GM12878 (cell line): Measurements from ENCODE around the gene CCDC106. TPM values are rescaled to one million over a fixed set of nuclear protein-coding genes. Genes with fewer than 3 reads are reported as not detected.

Source experiments
- ATAC-seq: fragments of 200-7000 bp; cut with Tn5 transposase; 3 replicates; pipeline ENCODE4 v1.9.1; 2020; ENCODE audit warnings: mild to moderate bottlenecking, moderate library complexity
- BruUV-seq: library from RNA; stranded (reverse); fragments of 400-500 nt; replicated peaks from 2 replicates; lab custom pipeline; 2021; lab: Mats Ljungman, UMichigan
- CTCF ChIA-PET: fragments of 300-600 bp; sonication (Branson Sonifier 250); formaldehyde crosslinking; extraction: SDS; loops from one replicate; lab custom pipeline; 2021; ENCODE audit warnings: inconsistent platforms; lab: Yijun Ruan, JAX
- POLR2A ChIA-PET: fragments of 350-600 bp; formaldehyde crosslinking; extraction: SDS; loops from one replicate; lab custom pipeline; 2021; ENCODE audit warnings: inconsistent platforms; lab: Charles Lee
- RAD21 ChIA-PET: fragments of 300-600 bp; sonication (Branson Sonifier 250); formaldehyde crosslinking; loops from one replicate; lab custom pipeline; 2023; ENCODE audit warnings: antibody characterized with exemption; ENCODE audit not compliant: unreplicated experiment; lab: Charles Lee
- SMC1A ChIA-PET: fragments of 300-600 bp; sonication (Branson Sonifier 250); formaldehyde crosslinking; loops from one replicate; lab custom pipeline; 2023; ENCODE audit not compliant: unreplicated experiment, uncharacterized antibody; lab: Charles Lee
- DNase-seq: peaks from one replicate; pipeline ENCODE4 v3.0.0-alpha.2; 2011; ENCODE audit warnings: low read depth, low spot score
- FAIRE-seq: peaks from 3 replicates; lab custom pipeline; 2011; peaks lifted over from hg19 to GRCh38; lab: Jason Lieb, UNC
- H2AFZ ChIP-seq: 2 replicates; pipeline ENCODE4 v1.6.0; 2011; ENCODE audit warnings: low read depth, low read length, control low read depth; ENCODE audit not compliant: control insufficient read depth
- H3K27ac ChIP-seq: 2 replicates; pipeline ENCODE4 v1.5.1; 2011; ENCODE audit warnings: control low read depth; ENCODE audit not compliant: control insufficient read depth, insufficient read depth
- H3K27me3 ChIP-seq, 2 experiments: replicated peaks in 1 of 2; 2 replicates each; pipeline versions ENCODE4 v1.6.0 to v1.6.1; 2011; ENCODE audit warnings: low read length in 1 of 2; ENCODE audit not compliant: control insufficient read depth in 2 of 2, insufficient read depth in 2 of 2
- H3K36me3 ChIP-seq, 2 experiments: 2 replicates each; pipeline ENCODE4 v1.5.1; 2011; ENCODE audit warnings: low read length in 1 of 2; ENCODE audit not compliant: control insufficient read depth in 2 of 2, insufficient read depth in 2 of 2
- H3K4me1 ChIP-seq: 2 replicates; pipeline ENCODE4 v1.6.1; 2011; ENCODE audit warnings: mild to moderate bottlenecking, low read length, moderate library complexity, mixed read lengths; ENCODE audit not compliant: control insufficient read depth, insufficient read depth
- H3K4me2 ChIP-seq: 2 replicates; pipeline ENCODE4 v1.6.0; 2011; ENCODE audit warnings: control low read depth; ENCODE audit not compliant: control insufficient read depth, insufficient read depth
- H3K4me3 ChIP-seq: fragments of 200-600 bp; sonication (generic); 2 replicates; pipeline ENCODE4 v1.5.1; 2016
- H3K79me2 ChIP-seq: 2 replicates; pipeline ENCODE4 v1.6.0; 2011; ENCODE audit warnings: low read length; ENCODE audit not compliant: control insufficient read depth, insufficient read depth
- H3K9ac ChIP-seq: 2 replicates; pipeline ENCODE4 v1.8.0; 2011; ENCODE audit warnings: low read length, control low read depth, mixed read lengths; ENCODE audit not compliant: control insufficient read depth, insufficient read depth
- H3K9me3 ChIP-seq: replicated peaks from 3 replicates; pipeline ENCODE4 v1.5.1; 2011; ENCODE audit warnings: mild to moderate bottlenecking, low read length; ENCODE audit not compliant: control insufficient read depth, insufficient read depth
- H4K20me1 ChIP-seq: 2 replicates; pipeline ENCODE4 v1.6.0; 2011; ENCODE audit not compliant: control insufficient read depth, insufficient read depth
- BCL11A ChIP-seq: IDR thresholded peaks from 2 replicates; pipeline ENCODE4 v1.6.1; 2011; ENCODE audit warnings: low read depth, low read length
- BHLHE40 ChIP-seq, 2 experiments: fragments of 450-650 bp in 1 of 2; IDR thresholded peaks; 2 replicates each; pipeline ENCODE4 v1.6.1; 2011 to 2017; ENCODE audit warnings: low read depth in 2 of 2, borderline replicate concordance in 1 of 2, improper control_type of control experiment in 1 of 2, low read length in 1 of 2, mild to moderate bottlenecking in 1 of 2
- FOXK2 ChIP-seq: fragments of 450-650 bp; IDR thresholded peaks from 2 replicates; pipeline ENCODE4 v1.6.1; 2017; ENCODE audit warnings: mild to moderate bottlenecking, moderate library complexity
- FOXM1 ChIP-seq: IDR thresholded peaks from 2 replicates; pipeline ENCODE4 v1.6.1; 2012; ENCODE audit warnings: low read depth, mild to moderate bottlenecking, inconsistent platforms, low read length, moderate library complexity
- HSF1 ChIP-seq: fragments of 150-350 bp; IDR thresholded peaks from 2 replicates; pipeline ENCODE4 v1.6.1; 2014; ENCODE audit warnings: mild to moderate bottlenecking, low read depth, low read length
- IKZF1 ChIP-seq: fragments of 450-650 bp; conservative IDR thresholded peaks from 2 replicates; pipeline ENCODE4 v1.6.1; 2017; ENCODE audit warnings: antibody characterized with exemption, mild to moderate bottlenecking
- JUNB ChIP-seq: IDR thresholded peaks from 2 replicates; pipeline ENCODE4 v1.6.1; 2016; ENCODE audit warnings: antibody characterized with exemption, mild to moderate bottlenecking
- JUND ChIP-seq: IDR thresholded peaks from 2 replicates; pipeline ENCODE4 v1.6.1; 2012; ENCODE audit warnings: low read depth, mild to moderate bottlenecking, low read length, improper control_type of control experiment, moderate library complexity
- NFXL1 ChIP-seq: fragments of 450-650 bp; IDR thresholded peaks from 2 replicates; pipeline ENCODE4 v1.6.1; 2017; ENCODE audit warnings: antibody characterized with exemption, mild to moderate bottlenecking, borderline replicate concordance
- SMAD5 ChIP-seq: IDR thresholded peaks from 2 replicates; pipeline ENCODE4 v1.6.1; 2016; ENCODE audit warnings: antibody characterized with exemption, low read depth
- SPI1 ChIP-seq: IDR thresholded peaks from 2 replicates; pipeline ENCODE4 v1.6.1; 2011; ENCODE audit warnings: low read depth, mild to moderate bottlenecking, low read length, moderate library complexity, borderline replicate concordance; ENCODE audit not compliant: insufficient read depth
- SUPT20H ChIP-seq: IDR thresholded peaks from 2 replicates; pipeline ENCODE4 v1.6.1; 2011; ENCODE audit warnings: low read depth, mild to moderate bottlenecking, low read length, moderate library complexity, borderline replicate concordance; ENCODE audit not compliant: control insufficient read depth
- TBL1XR1 ChIP-seq: IDR thresholded peaks from 2 replicates; pipeline ENCODE4 v1.6.1; 2012; ENCODE audit warnings: low read depth, low read length, improper control_type of control experiment
- USF2 ChIP-seq: IDR thresholded peaks from 2 replicates; pipeline ENCODE4 v1.6.1; 2011; ENCODE audit warnings: low read depth, low read length, improper control_type of control experiment, borderline replicate concordance
- WGBS: methylation state at CpG from one replicate; pipeline ENCODE4 v1.1.6; 2016; ENCODE audit warnings: low lambda C conversion rate; ENCODE audit not compliant: insufficient replicate concordance, insufficient coverage; ENCODE audit errors: missing lambda C conversion rate; 5-methylcytosine and 5-hydroxymethylcytosine counted together
- in situ Hi-C: fragments of 300-500 bp; cut with MboI; formaldehyde crosslinking; loops from 9 replicates; pipeline ENCODE4 v1.14.3; 2018; ENCODE audit warnings: mixed read lengths
- intact Hi-C: fragments of 100-400 bp; cut with micrococcal nuclease; formaldehyde crosslinking; loops from one replicate; pipeline ENCODE4 v1.14.2; 2022; ENCODE audit not compliant: unreplicated experiment
- polyA plus RNA-seq, 11 experiments: library from polyadenylated mRNA; depleted of rRNA in 4 of 11; unstranded in 6 of 11; stranded (reverse) in 5 of 11; fragments of >200 nt; fragmentation: Nextera tagmentation in 4 of 11; fragmentation: Illumina TruSeq in 1 of 11; extraction: Ambion mirVana in 4 of 11; extraction: Trizol in 1 of 11; gene quantifications; 1 replicate in 1 of 11; 2 replicates in 10 of 11; pipeline versions ENCODE4 v1.2.1 to v1.2.3, GENCODE V29; 2011 to 2016; ENCODE audit warnings: inconsistent platforms in 2 of 11, missing spikeins in 2 of 11, low read depth in 1 of 11
- total RNA-seq, 4 experiments: library from RNA; depleted of rRNA in 3 of 4; stranded (reverse); fragments of >200 nt in 3 of 4; fragmentation: Illumina TruSeq in 1 of 4; extraction: Trizol in 1 of 4; gene quantifications; 2 replicates each; pipeline versions ENCODE4 v1.2.1 to v1.2.3, GENCODE V29; 2013 to 2021

The CCDC106 gene
- total and polyA plus RNA-seq, 10 of the 15 experiments (the other 5 are each of a cell fraction or from before 2014, with no cell fraction given) = 0.04 to 35.9 (median 19.8) TPM

GRCh38 chr19:55659822-55660221 lies 11.8 kb downstream of the CCDC106 start:
- CTCF ChIA-PET = no interaction called here
- POLR2A ChIA-PET = no interaction called here
- ATAC-seq (no peak), DNase-seq (no peak), FAIRE-seq (no peak)
- intact Hi-C loops = no loop called here
- TF ChIP-seq SPI1 (peak; percentile 65; the same call in 1 of the 2 replicates), NFXL1 (no peak)
- WGBS = 75% methylated on average over 7 of the region's 9 CpGs
- Histone ChIP-seq H3K4me3 (no peak overlapping the region), H3K27ac (no peak overlapping the region), H4K20me1 (peaks cover 24% of the 10 kb centered on the region), H3K79me2 (peaks cover 64% of the 10 kb centered on the region), H3K9ac (no peak overlapping the region), H3K4me1 (peaks cover 12% of the 10 kb centered on the region), H3K4me2 (no peak overlapping the region), H2AFZ (no peak overlapping the region), H3K36me3 (peaks cover 27 to 53% of the 10 kb centered on the region in 2 experiments), H3K27me3 (no peaks in the 10 kb centered on the region), H3K9me3 (no peaks in the 10 kb centered on the region)
- no TSS peak for BruUV-seq
- SMC1A ChIA-PET = no interaction called here
- RAD21 ChIA-PET = no interaction called here
- in situ Hi-C loops = loop anchor here (10.0 to 25.0 kb wide), 2 partner anchors 1195 to 1523 kb away; partner anchors contain the start of genes CNOT3 and LENG9

GRCh38 chr19:55660404-55660803 lies 12.4 kb downstream of the CCDC106 start:
- Histone ChIP-seq H3K9ac (no peak overlapping the region), H4K20me1 (peaks cover 24% of the 10 kb centered on the region), H3K9me3 (no peaks in the 10 kb centered on the region), H3K4me1 (peaks cover 12% of the 10 kb centered on the region), H3K27me3 (no peaks in the 10 kb centered on the region), H3K79me2 (peaks cover 58% of the 10 kb centered on the region), H3K36me3 (peaks cover 27 to 53% of the 10 kb centered on the region in 2 experiments), H3K4me3 (no peak overlapping the region), H3K27ac (no peak overlapping the region), H3K4me2 (no peak overlapping the region), H2AFZ (no peak overlapping the region)
- no peak for FAIRE-seq
- in situ Hi-C loops = loop anchor here (25.0 kb wide), 1 partner anchor 1523 kb away; the partner anchor contains the start of gene CNOT3
- ChIA-PET POLR2A (no interaction called here), SMC1A (no interaction called here), RAD21 (no interaction called here), CTCF (interaction anchor here (0.5 kb wide), 1 partner anchor 518 kb away, joined by 3 read pairs; no protein-coding TSS in a partner anchor)
- intact Hi-C loops = no loop called here
- no peak for ATAC-seq
- no TSS peak for BruUV-seq
- DNase-seq = no peak
- WGBS = 72% methylated on average over 10 of the region's 12 CpGs
- TF ChIP-seq FOXK2 (no peak), JUNB (no peak), TBL1XR1 (no peak), USF2 (no peak), JUND (no peak), FOXM1 (no peak), SUPT20H (no peak), IKZF1 (no peak), HSF1 (no peak), SMAD5 (no peak), BCL11A (no peak), BHLHE40 (IDR thresholded peaks at IDR 0.05; ENCODE audit: borderline replicate concordance in 1 of 2, low read depth in 2 of 2, low read length in 1 of 2) (no peak)
